ENCODE data around the gene KRT6B. TPM values are rescaled to one million over a fixed set of nuclear protein-coding genes. Genes with fewer than 3 reads are reported as not detected.

The KRT6B gene
- total RNA-seq, 1 experiment from 2014 or later: not detected

GRCh38 chr12:52499806-52500560 is 48.0 kb upstream of the KRT6B start:
- no peak overlapping the region for H3K4me3 ChIP-seq (ENCODE audit: low read depth in 2 of 2, low read length in 2 of 2)
- no peaks in the 10 kb centered on the region for H3K36me3 ChIP-seq (ENCODE audit: control insufficient read depth, insufficient read depth, low read length)
- H3K4me1 ChIP-seq (ENCODE audit: control insufficient read depth, insufficient read depth, low read length): no peaks in the 10 kb centered on the region
- intact Hi-C loops (cut with micrococcal nuclease; ENCODE audit: unreplicated experiment) (no loop called here), in situ Hi-C loops (cut with HindIII; ENCODE audit: low pct_unique_long_range_greater_than_20kb, low sequenced_read_pairs) (no loop called here)
- H3K27ac ChIP-seq (ENCODE audit: low read length): no peak overlapping the region
- BruUV-seq (replicated peaks): no TSS peak
- no peak for ATAC-seq
- DNase-seq (ENCODE audit: low read depth, low spot score): no peak
- ChIA-PET POLR2A (no interaction called here), CTCF (no interaction called here)
- TF ChIP-seq, protein P1, sequence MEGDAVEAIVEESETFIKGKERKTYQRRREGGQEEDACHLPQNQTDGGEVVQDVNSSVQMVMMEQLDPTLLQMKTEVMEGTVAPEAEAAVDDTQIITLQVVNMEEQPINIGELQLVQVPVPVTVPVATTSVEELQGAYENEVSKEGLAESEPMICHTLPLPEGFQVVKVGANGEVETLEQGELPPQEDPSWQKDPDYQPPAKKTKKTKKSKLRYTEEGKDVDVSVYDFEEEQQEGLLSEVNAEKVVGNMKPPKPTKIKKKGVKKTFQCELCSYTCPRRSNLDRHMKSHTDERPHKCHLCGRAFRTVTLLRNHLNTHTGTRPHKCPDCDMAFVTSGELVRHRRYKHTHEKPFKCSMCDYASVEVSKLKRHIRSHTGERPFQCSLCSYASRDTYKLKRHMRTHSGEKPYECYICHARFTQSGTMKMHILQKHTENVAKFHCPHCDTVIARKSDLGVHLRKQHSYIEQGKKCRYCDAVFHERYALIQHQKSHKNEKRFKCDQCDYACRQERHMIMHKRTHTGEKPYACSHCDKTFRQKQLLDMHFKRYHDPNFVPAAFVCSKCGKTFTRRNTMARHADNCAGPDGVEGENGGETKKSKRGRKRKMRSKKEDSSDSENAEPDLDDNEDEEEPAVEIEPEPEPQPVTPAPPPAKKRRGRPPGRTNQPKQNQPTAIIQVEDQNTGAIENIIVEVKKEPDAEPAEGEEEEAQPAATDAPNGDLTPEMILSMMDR (IDR thresholded peaks at IDR 0.05): no peak
- no peak for TF ChIP-seq REST (IDR thresholded peaks at IDR 0.05; ENCODE audit: insufficient read depth in 1 of 2, low read depth in 2 of 2, low read length in 1 of 2)
- no peak for TF ChIP-seq POLR2AphosphoS5 (IDR thresholded peaks at IDR 0.05; ENCODE audit: low read depth, low read length)
- no peak for TF ChIP-seq SIN3A (IDR thresholded peaks at IDR 0.05; ENCODE audit: borderline replicate concordance, insufficient read depth, low read depth, low read length)
- TF ChIP-seq TCF7L2 (IDR thresholded peaks at IDR 0.05; ENCODE audit: low read depth, low read length): no peak
- no peaks in the 10 kb centered on the region for H3K9me3 ChIP-seq (ENCODE audit: control insufficient read depth, insufficient read depth, low read depth, low read length)
- H3K27me3 ChIP-seq (ENCODE audit: control insufficient read depth, insufficient read depth, low read length): peaks cover 3% of the 10 kb centered on the region; the same call in 1 of the 2 replicates

DNA sequence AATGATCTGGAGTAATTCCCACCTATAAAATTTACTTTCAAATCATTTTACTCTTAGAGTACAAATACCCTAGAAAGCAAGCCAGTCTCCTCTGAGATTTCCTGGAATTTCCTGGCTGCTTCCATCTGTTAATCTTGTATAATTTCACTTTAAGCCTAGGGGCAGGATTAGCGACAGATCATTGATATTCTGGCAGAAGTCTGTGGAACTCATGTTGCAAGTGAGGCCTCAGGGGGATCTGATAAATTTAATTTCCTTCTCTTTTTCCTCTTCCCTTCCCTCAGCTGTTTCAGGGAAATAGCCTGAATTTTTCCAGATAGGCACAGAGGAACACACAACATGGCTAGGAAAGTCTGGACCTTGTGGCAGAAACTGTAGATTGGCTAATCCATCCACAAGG is 47.0 kb upstream of the KRT6B start:
- no peak overlapping the region for H3K27ac ChIP-seq (ENCODE audit: low read length)
- H3K27me3 ChIP-seq (ENCODE audit: control insufficient read depth, insufficient read depth, low read length): peaks cover 7% of the 10 kb centered on the region; the same call in 1 of the 2 replicates
- H3K4me1 ChIP-seq (ENCODE audit: control insufficient read depth, insufficient read depth, low read length): no peaks in the 10 kb centered on the region
- intact Hi-C loops (cut with micrococcal nuclease; ENCODE audit: unreplicated experiment) (no loop called here), in situ Hi-C loops (cut with HindIII; ENCODE audit: low pct_unique_long_range_greater_than_20kb, low sequenced_read_pairs) (no loop called here)
- H3K4me3 ChIP-seq (ENCODE audit: low read depth in 2 of 2, low read length in 2 of 2): no peak overlapping the region
- TF ChIP-seq TCF7L2 (IDR thresholded peaks at IDR 0.05; ENCODE audit: low read depth, low read length): no peak
- CTCF ChIA-PET: no interaction called here
- no TSS peak for BruUV-seq (replicated peaks)
- POLR2A ChIA-PET: no interaction called here
- ATAC-seq: no peak
- DNase-seq (ENCODE audit: low read depth, low spot score): no peak
- no peaks in the 10 kb centered on the region for H3K9me3 ChIP-seq (ENCODE audit: control insufficient read depth, insufficient read depth, low read depth, low read length)
- H3K36me3 ChIP-seq (ENCODE audit: control insufficient read depth, insufficient read depth, low read length): no peaks in the 10 kb centered on the region

- H3K4me1 ChIP-seq (ENCODE audit: control insufficient read depth, insufficient read depth, low read length): no peaks in the 10 kb centered on the region
- H3K27ac ChIP-seq (ENCODE audit: low read length): no peak overlapping the region
- ChIA-PET CTCF (no interaction called here), POLR2A (no interaction called here)
- no TSS peak for BruUV-seq (replicated peaks)
- H3K36me3 ChIP-seq (ENCODE audit: control insufficient read depth, insufficient read depth, low read length): no peaks in the 10 kb centered on the region
- no peak for ATAC-seq
- in situ Hi-C loops (cut with HindIII; ENCODE audit: low pct_unique_long_range_greater_than_20kb, low sequenced_read_pairs) (no loop called here), intact Hi-C loops (cut with micrococcal nuclease; ENCODE audit: unreplicated experiment) (no loop called here)
- TF ChIP-seq TCF7L2 (IDR thresholded peaks at IDR 0.05; ENCODE audit: low read depth, low read length) (no peak), POLR2AphosphoS5 (IDR thresholded peaks at IDR 0.05; ENCODE audit: low read depth, low read length) (no peak), REST (IDR thresholded peaks at IDR 0.05; ENCODE audit: insufficient read depth in 1 of 2, low read depth in 2 of 2, low read length in 1 of 2) (no peak), SIN3A (IDR thresholded peaks at IDR 0.05; ENCODE audit: borderline replicate concordance, insufficient read depth, low read depth, low read length) (no peak)
- TF ChIP-seq, protein P1 (IDR thresholded peaks at IDR 0.05): no peak
- peaks cover 9% of the 10 kb centered on the region; the same call in 1 of the 2 replicates for H3K27me3 ChIP-seq (ENCODE audit: control insufficient read depth, insufficient read depth, low read length)
- H3K4me3 ChIP-seq (ENCODE audit: low read depth in 2 of 2, low read length in 2 of 2): no peak overlapping the region
- DNase-seq (ENCODE audit: low read depth, low spot score): no peak
- no peaks in the 10 kb centered on the region for H3K9me3 ChIP-seq (ENCODE audit: control insufficient read depth, insufficient read depth, low read depth, low read length)
Observed at GRCh38 chr12:52497975-52498374, 46.0 kb upstream of the KRT6B start.

Measured in Panc1 (cell line).